Ovary (tissue), 3 donors: ENCODE results near the gene LRRC15.

Experiments used
- CTCF ChIP-seq, 3 donors: fragments of 450-650 bp in 2 of 3; fragments of 200-600 bp in 1 of 3; IDR thresholded peaks; one replicate each; pipeline versions ENCODE4 v1.5.1 to v1.8.0; 2016 to 2022; ENCODE audit warnings: antibody characterized with exemption in 3 of 3, mild to moderate bottlenecking in 1 of 3
- EP300 ChIP-seq: sonication (generic); formaldehyde crosslinking; IDR thresholded peaks from one replicate; pipeline ENCODE4 v1.6.1; 2017; ENCODE audit warnings: antibody characterized with exemption
- donor health status: DM: no; HTN: no; CAD: no.

- TF ChIP-seq CTCF (IDR thresholded peaks at IDR 0.05) (no peak), EP300 (no peak)
Observed at GRCh38 chr3:194373028-194373427, 3.5 kb upstream of the LRRC15 start.
